Endometrial microvascular endothelial cells (primary cell): ENCODE data around the gene PAX7. TPM values are rescaled to one million over a fixed set of nuclear protein-coding genes. Genes with fewer than 3 reads are reported as not detected.
"Not testable (repeated sequence)": the region's sequence is repeated elsewhere in the genome, so short reads cannot be mapped to it uniquely, and the experiment has no call there.

ENCODE experiments used
- in situ Hi-C: cut with HindIII; loops from 2 replicates; pipeline ENCODE4 v1.10.0; 2017; ENCODE audit warnings: low sequenced_read_pairs, low pct_unique_long_range_greater_than_20kb; ENCODE audit errors: inconsistent ontology term
- total RNA-seq: library from RNA; depleted of rRNA; stranded (reverse); fragments of >200 nt; gene quantifications from one replicate; pipeline ENCODE4 v1.2.3, GENCODE V29; 2015; ENCODE audit errors: inconsistent ontology term

Gene PAX7
- not detected for total RNA-seq

DNA sequence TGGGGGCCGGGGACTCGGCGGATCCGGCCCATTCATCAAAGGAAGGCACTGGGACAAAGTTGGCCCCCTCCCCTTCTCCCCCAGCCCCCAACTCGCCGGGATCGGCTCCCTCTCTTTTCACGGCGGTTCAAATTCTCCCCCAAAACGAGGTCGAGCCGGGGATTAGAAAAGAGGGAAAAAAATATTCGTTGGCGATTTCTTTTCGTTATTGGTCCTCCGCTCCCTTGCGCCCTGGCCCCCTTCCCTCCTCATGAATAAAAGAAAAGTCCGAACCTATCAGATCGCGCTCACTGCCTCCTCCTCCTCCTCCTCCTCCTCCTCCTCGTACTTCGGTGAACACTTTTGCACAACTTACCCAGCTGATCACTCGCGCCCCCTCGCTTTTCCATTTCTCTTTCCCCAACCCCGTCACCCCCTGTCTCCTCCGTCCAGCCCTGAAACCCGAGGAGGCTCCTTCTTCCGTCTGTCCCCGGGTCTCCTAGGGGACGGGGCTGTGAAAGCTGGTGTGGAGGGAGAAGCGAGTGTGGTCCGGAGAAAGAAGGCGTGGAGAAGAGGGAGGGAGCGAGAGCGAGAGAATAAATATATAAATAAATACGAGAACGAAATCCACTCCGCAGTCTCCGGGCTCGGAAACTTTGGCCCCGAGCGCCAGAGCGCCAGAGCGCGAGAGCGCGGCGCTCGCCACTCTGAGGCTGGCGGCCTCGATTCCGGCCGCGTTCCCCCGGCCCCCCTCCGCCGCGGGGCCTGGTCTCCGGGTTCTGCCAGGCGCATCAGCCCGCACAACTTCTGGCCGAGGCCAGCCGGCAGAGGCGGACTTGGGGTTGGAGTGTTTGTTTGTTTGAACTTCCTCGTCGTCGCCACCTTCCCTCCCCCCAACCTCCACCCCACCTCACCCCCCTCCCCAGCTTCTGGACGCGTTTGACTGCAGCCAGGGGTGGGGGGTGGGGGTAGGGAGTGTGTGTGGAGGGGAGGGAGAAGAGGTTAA, at the start of gene PAX7:
Gene PAX7, plus strand, starts transcription at position 336 of the 985 bp plus-strand sequence. CDS start 758 bp downstream, outside the sequence.
- in situ Hi-C loops: no loop called here

GRCh38 chr1:18581420-18581880, 49.2 kb upstream of the PAX7 start:
- in situ Hi-C loops: no loop called here

DNA sequence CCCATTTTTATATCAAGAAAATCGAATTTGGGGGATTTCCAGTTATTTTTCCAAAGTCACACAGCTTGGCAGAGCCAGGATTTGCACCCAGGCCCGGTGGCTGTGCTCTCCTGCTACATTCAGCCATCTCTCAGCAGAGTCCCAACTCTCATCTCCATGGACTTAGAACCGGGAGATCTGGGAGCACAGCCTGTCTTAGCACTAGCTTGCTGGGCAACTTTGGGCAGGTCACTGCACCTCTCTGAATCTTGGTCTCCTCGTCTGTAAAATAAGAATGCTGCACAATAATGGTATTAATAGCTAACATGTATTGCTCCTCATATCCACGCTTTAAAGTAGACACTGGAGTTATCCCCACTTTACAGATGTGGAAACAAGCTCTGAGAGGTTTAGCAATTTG, 47.8 kb upstream of the PAX7 start:
- in situ Hi-C loops: no loop called here

DNA sequence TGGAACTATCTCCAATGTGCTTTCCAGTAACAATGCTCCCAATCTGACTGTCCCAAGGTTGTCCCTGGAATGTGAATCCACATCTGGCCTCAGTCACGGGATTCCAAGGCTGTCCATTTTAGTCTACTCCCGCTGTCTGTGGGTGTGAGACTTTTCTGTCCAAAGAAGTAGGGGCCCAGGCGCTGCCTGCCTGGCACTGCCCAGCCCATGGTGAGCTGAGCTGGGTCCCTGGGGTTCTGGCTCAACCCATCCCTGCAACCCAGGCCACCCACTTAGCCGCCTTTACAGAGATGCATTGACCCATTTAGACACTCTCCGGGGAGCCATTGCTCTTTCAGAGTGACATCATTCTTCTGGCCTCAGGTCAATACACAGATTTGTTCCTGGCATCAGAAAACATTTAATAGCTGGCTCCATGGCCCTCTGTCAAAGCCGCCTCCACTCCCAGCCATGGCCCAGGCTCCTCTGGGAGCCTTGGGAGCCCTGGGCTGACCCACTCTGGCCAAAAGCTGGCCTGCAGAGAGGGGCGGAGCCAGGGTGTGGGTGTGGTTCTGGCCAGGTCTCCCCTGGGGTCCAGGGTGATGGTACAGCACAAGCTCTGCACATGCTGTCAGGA, 47.2 kb upstream of the PAX7 start:
- in situ Hi-C loops: no loop called here

GRCh38 chr1:18586016-18586415, 44.6 kb upstream of the PAX7 start:
- in situ Hi-C loops: not testable (repeated sequence)

GRCh38 chr1:18588093-18588492, 42.6 kb upstream of the PAX7 start:
- in situ Hi-C loops: no loop called here

- in situ Hi-C loops: no loop called here
These were observed 38.3 kb upstream of the PAX7 start for GRCh38 chr1:18592368-18592767.

DNA sequence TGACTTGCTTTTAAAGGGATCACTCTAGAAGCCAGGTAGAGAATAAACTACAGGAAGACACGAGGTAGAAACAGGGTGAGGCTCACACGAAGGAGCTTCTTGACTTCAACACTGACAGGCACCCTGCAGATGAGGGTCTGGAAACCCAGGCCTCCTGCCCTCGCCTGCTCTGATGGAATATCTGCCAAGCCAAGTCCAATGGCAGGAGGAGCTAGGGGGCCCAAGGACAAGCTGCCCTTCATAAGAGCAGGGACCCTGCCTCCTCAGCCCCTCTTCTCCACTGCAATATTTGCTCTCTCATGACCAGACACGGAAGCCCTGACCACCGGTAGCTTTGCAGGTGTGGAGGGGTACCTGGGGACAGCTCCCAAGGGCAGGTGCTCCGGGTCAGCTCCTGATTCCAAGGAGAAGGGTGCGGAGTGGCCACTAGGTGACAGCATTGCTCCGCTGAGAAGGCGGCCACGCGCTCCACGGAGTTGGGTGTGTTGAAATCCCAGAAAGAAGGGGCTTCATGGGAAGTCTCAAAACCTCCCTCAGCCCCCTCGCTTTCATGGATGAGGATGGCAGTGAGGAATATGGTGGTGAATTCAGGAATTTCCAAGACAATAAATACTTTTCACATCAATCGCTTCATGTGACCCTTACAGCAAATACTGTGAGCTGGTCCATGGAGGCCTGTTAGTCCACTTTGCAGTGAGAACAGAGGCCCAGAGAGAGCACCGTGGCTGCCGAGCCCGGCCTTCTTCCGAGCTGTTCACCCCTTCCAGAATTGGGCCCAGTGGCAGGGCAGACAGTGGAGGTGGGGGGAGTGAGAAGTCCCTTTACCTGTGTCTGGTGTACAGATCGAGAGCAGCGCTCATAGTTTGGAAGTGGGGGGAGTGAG, 33.2 kb upstream of the PAX7 start:
- in situ Hi-C loops: no loop called here

DNA sequence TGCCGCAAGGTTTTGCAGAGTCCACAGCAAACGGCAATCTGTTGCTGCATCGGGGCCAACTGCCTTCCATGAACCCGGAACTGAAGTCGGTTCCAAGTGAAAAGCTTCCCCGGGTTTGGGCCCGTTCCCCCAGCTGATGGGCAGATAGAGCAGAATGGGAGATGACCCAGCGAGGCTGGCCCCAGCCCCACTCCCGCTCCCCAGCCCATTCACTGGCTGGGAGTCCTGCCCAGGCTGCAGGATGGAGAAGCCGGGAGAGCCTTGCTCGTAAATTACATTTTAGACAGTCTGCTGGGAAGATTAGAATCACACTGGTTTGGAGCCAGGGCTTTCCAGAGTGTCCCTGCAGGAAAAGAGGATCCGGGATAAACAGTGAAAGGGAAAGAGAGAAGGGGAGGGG, 31.6 kb upstream of the PAX7 start:
- in situ Hi-C loops: no loop called here

- in situ Hi-C loops: no loop called here
These were observed 30.9 kb upstream of the PAX7 start for GRCh38 chr1:18599704-18600103.

DNA sequence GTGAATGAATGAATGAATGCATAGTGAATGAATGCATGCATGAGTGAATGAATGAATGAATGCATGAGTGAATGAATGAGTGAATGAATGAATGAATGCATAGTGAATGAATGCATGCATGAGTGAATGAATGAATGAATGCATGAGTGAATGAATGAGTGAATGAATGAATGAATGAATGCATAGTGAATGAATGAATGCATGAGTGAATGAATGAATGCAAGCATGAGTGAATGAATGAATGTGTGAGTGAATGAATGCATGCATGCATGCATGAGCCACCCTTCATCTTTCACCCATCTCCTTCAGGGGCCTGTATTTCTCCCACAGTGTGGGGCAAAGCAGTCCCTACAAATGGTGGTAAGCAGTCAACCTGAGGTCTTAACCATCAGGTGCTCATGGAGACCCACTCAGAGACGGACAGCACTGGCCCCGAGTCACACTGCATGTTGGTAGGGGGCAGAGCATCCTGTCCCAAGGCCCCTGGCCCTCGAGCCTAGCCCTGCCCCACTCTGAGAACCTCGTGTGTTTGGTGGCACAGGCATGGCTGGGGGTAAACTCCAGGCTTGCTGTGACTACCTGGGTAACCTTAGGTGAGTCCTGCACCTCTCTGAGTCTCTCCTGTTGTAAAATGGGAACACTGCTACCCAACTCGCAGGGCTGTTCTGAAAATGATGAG, 28.0 kb upstream of the PAX7 start:
- in situ Hi-C loops: no loop called here

DNA sequence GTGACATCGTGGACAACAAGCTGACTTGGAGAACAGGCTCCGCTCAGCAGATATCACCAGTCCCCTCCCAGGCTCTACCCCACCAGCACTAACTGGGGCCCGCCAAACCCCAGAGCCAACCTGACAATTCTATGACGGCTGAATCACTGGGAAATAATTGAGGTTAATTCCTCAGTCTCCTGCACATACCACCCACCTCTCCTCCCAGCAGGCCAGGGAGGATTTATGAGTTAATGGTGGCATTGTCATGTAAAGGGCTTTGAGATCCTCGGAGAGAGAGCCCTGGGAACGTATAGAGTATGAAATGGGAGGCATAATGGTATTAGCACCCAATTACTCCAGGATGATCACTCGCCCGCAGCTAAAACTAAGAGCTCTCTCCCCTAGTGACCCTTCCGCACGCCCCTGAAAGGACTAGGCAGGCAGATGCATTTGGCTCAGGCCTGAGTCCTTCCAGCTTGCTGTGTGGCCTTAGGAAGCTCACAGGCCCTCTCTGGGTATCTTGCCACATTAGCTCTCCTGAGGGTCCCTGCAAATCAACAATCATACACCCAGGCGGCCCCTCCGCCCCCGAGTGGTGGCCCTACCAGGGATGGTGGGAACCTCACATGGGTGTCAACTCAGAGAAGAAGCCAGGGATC, 27.3 kb upstream of the PAX7 start:
- in situ Hi-C loops: no loop called here

DNA sequence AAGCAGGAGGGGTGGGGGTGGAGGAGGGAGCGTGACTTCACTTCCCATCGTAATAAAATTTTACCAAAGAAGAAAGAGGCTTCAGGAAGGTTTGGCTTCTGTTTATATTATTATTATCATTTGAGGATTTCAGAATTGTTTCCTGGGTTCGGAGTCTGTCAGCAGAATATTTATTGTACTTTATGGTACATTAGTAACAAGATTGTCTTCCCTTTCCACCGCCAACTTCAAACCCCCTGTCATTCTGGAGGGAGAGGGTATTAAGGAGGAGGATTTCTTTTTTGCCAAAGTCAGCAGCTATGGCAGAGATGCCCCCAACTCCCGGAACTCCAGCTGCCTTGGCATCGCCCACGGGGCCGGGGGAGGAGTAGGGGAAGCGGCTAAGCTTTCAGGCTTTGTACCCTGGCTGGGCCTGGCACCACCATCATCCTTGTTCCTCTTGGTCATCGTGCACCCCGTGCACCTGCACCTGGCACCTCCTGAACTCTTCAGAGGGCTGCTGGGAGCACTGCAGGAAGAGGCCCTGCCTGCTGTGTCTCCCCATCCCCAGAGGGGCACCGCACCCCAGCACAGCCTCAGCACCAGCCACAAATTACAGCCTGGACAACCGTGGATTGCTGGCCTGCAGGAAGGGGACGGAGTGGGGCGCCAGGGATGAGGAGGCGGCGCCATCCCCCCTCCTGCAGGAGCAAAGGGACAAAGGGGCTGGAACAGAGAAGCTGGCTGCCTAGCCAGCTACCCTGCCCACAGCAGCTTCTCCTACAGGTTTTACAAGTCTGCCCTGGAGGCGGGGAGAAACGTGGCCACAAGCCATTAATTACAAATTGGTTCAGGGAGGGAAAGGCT, 24.0 kb upstream of the PAX7 start:
- in situ Hi-C loops: no loop called here

GRCh38 chr1:18607289-18607760, 23.3 kb upstream of the PAX7 start:
- in situ Hi-C loops: no loop called here

DNA sequence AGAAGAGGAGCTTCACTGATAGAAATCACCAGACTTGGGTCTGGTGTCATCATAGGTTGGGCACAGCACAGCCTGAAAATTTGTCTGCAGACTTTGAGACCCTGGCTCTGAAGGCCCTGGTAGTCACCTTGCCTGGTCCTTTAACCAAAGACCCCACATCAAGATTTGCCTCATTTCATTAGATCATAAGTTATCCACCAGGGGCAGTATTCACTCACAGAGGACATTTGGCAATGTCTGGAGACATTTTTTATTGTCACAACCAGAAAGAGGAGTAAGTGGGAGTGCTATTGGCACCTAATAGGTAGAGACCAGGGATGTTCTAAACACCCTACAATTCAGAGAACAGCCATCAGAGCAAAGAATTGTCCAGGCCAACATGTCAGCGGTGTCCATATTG, 22.1 kb upstream of the PAX7 start:
- in situ Hi-C loops: no loop called here

DNA sequence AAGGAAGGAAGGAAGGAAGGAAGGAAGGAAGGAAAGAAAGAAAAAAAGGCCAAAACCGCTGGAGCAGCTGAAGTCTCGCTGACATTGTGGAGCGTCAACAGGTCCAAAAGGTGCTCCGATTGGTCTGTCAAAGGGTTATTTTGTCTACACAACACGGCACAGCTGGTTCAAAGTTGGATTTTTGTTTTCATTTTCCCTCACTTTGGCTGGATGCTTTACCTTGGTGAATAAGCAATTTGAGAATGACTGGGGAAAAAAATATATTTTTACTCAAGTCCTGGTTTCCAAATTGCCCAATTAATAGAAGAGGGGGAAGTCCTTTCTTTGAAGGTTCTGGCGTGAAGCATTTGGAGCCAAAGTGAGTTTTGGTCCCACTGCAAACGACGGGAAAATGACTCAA, 19.3 kb upstream of the PAX7 start:
- in situ Hi-C loops: no loop called here

- in situ Hi-C loops: no loop called here
These were observed 18.6 kb upstream of the PAX7 start for GRCh38 chr1:18612073-18612472.
